H1 (cell line): ENCODE results near the gene TSPAN8. TPM values are rescaled to one million over a fixed set of nuclear protein-coding genes. Genes with fewer than 3 reads are reported as not detected.

Experiments used
- CTCF ChIA-PET: fragments of 300-600 bp; sonication (Branson Sonifier 250); formaldehyde crosslinking; loops from one replicate; lab custom pipeline; 2021; ENCODE audit not compliant: partially characterized antibody; lab: Charles Lee
- POLR2A ChIA-PET: fragments of 300-600 bp; sonication (Branson Sonifier 250); formaldehyde crosslinking; loops from one replicate; lab custom pipeline; 2021; ENCODE audit warnings: inconsistent platforms; ENCODE audit not compliant: partially characterized antibody; lab: Charles Lee
- DNase-seq, 2 experiments: peaks; one replicate each; pipeline versions ENCODE4 v3.0.0 to v3.0.0-alpha.2; 2010 to 2022; ENCODE audit warnings: low spot score in 2 of 2, low read depth in 1 of 2, mixed read lengths in 1 of 2
- FAIRE-seq: peaks from 2 replicates; lab custom pipeline; 2011; peaks lifted over from hg19 to GRCh38; lab: Jason Lieb, UNC
- H2AFZ ChIP-seq: 2 replicates; pipeline ENCODE4 v1.8.1; 2012; ENCODE audit warnings: low read length, inconsistent platforms
- H2AK5ac ChIP-seq: 2 replicates; pipeline ENCODE4 v1.6.1; 2013; ENCODE audit warnings: low read depth, low read length
- H2BK120ac ChIP-seq: replicated peaks from 2 replicates; pipeline ENCODE3; 2013; ENCODE audit warnings: low read depth, low read length, inconsistent platforms
- H2BK12ac ChIP-seq: 2 replicates; pipeline ENCODE4 v1.6.1; 2013; ENCODE audit warnings: low read depth, low read length
- H2BK15ac ChIP-seq: 2 replicates; pipeline ENCODE4 v1.6.1; 2013; ENCODE audit warnings: low read length
- H2BK20ac ChIP-seq: 2 replicates; pipeline ENCODE4 v1.6.1; 2013; ENCODE audit warnings: low read length
- H2BK5ac ChIP-seq: 2 replicates; pipeline ENCODE4 v1.6.1; 2013; ENCODE audit warnings: low read depth, low read length
- H3K14ac ChIP-seq: 2 replicates; pipeline ENCODE4 v1.6.1; 2013; ENCODE audit warnings: inconsistent platforms; ENCODE audit not compliant: insufficient read length
- H3K18ac ChIP-seq: 2 replicates; pipeline ENCODE4 v1.6.1; 2013; ENCODE audit warnings: low read length; ENCODE audit errors: extremely low read depth
- H3K23ac ChIP-seq: 2 replicates; pipeline ENCODE4 v1.6.1; 2013; ENCODE audit warnings: inconsistent platforms; ENCODE audit not compliant: insufficient read length
- H3K23me2 ChIP-seq: 2 replicates; pipeline ENCODE4 v1.6.1; 2013; ENCODE audit warnings: low read depth, low read length
- H3K27ac ChIP-seq: 2 replicates; pipeline ENCODE4 v1.6.1; 2011; ENCODE audit warnings: low read depth, low read length, inconsistent platforms
- H3K27me3 ChIP-seq, 4 experiments: replicated peaks in 1 of 4; 1 replicate in 1 of 4; 2 replicates in 3 of 4; pipeline versions ENCODE4 v1.6.1 to v1.8.1; 2011 to 2013; ENCODE audit warnings: low read length in 3 of 4, mild to moderate bottlenecking in 3 of 4, inconsistent platforms in 2 of 4, mixed read lengths in 2 of 4, moderate library complexity in 1 of 4; ENCODE audit not compliant: control insufficient read depth in 3 of 4, insufficient read depth in 3 of 4; ENCODE audit errors: extremely low read depth in 1 of 4
- H3K36me3 ChIP-seq, 4 experiments: 2 replicates each; pipeline versions ENCODE4 v1.6.1 to v1.8.1; 2011 to 2013; ENCODE audit warnings: mild to moderate bottlenecking in 4 of 4, low read length in 3 of 4, moderate library complexity in 2 of 4, control low read depth in 1 of 4, inconsistent platforms in 1 of 4; ENCODE audit not compliant: insufficient read depth in 4 of 4, control insufficient read depth in 2 of 4
- H3K4ac ChIP-seq: replicated peaks from 2 replicates; pipeline ENCODE3; 2013; ENCODE audit warnings: low read length, low read depth, mixed read lengths, inconsistent platforms; ENCODE audit not compliant: insufficient read length
- H3K4me1 ChIP-seq, 4 experiments: replicated peaks in 1 of 4; 1 replicate in 1 of 4; 2 replicates in 3 of 4; pipeline versions ENCODE4 v1.6.1 to v1.8.1; 2011 to 2013; ENCODE audit warnings: low read length in 3 of 4, inconsistent platforms in 2 of 4, mixed read lengths in 1 of 4; ENCODE audit not compliant: insufficient read depth in 4 of 4, control insufficient read depth in 3 of 4
- H3K4me2 ChIP-seq, 2 experiments: 2 replicates each; pipeline versions ENCODE4 v1.6.1 to v1.8.1; 2011 to 2013; ENCODE audit warnings: low read depth in 2 of 2, low read length in 2 of 2, control low read depth in 1 of 2, inconsistent platforms in 1 of 2, mild to moderate bottlenecking in 1 of 2; ENCODE audit not compliant: insufficient read depth in 1 of 2
- H3K4me3 ChIP-seq, 4 experiments: fragments of 200-600, 300-600 bp in 1 of 4; sonication (generic), shearing (Covaris generic), sonication (Bioruptor Twin) in 1 of 4; 2 replicates each; pipeline versions ENCODE4 v1.5.1 to v1.8.1; 2011 to 2016; ENCODE audit warnings: low read length in 4 of 4, low read depth in 3 of 4, control low read depth in 2 of 4, inconsistent platforms in 2 of 4, mild to moderate bottlenecking in 2 of 4, mixed read lengths in 1 of 4, moderate library complexity in 1 of 4; ENCODE audit not compliant: insufficient read depth in 2 of 4; ENCODE audit errors: extremely low read depth in 1 of 4
- H3K56ac ChIP-seq: replicated peaks from 2 replicates; pipeline ENCODE3; 2013; ENCODE audit warnings: low read depth, mild to moderate bottlenecking, mixed read lengths, low read length, inconsistent platforms; ENCODE audit not compliant: insufficient read length
- H3K79me1 ChIP-seq: 2 replicates; pipeline ENCODE4 v1.6.1; 2013; ENCODE audit warnings: low read depth, low read length, control low read depth
- H3K79me2 ChIP-seq, 2 experiments: 2 replicates each; pipeline versions ENCODE4 v1.6.1 to v1.8.1; 2012 to 2013; ENCODE audit warnings: low read length in 2 of 2, mild to moderate bottlenecking in 2 of 2, inconsistent platforms in 1 of 2; ENCODE audit not compliant: insufficient read depth in 2 of 2, control insufficient read depth in 1 of 2
- H3K9ac ChIP-seq, 4 experiments: replicated peaks in 1 of 4; 1 replicate in 1 of 4; 2 replicates in 3 of 4; pipeline versions ENCODE4 v1.6.1 to v1.8.1; 2011 to 2013; ENCODE audit warnings: low read depth in 3 of 4, low read length in 3 of 4, control low read depth in 2 of 4, mild to moderate bottlenecking in 2 of 4, moderate library complexity in 2 of 4, inconsistent platforms in 1 of 4; ENCODE audit errors: extremely low read depth in 1 of 4
- H3K9me3 ChIP-seq, 2 experiments: 2 replicates each; pipeline versions ENCODE4 v1.6.1 to v1.8.1; 2012 to 2013; ENCODE audit warnings: mild to moderate bottlenecking in 2 of 2, moderate library complexity in 2 of 2, control low read depth in 1 of 2, inconsistent platforms in 1 of 2, low read depth in 1 of 2, low read length in 1 of 2, mixed read lengths in 1 of 2; ENCODE audit not compliant: insufficient read depth in 2 of 2
- H4K20me1 ChIP-seq, 2 experiments: replicated peaks in 1 of 2; 2 replicates each; pipeline versions ENCODE3 to v1.8.1; 2011 to 2013; ENCODE audit warnings: inconsistent platforms in 2 of 2, low read length in 2 of 2, mild to moderate bottlenecking in 1 of 2; ENCODE audit not compliant: insufficient read depth in 2 of 2, control insufficient read depth in 1 of 2
- H4K5ac ChIP-seq: 2 replicates; pipeline ENCODE4 v1.6.1; 2013; ENCODE audit warnings: low read length, low read depth, mixed read lengths, inconsistent platforms; ENCODE audit not compliant: insufficient read length
- H4K8ac ChIP-seq: 2 replicates; pipeline ENCODE4 v1.8.0; 2013; ENCODE audit warnings: mild to moderate bottlenecking, moderate library complexity, low read length, inconsistent platforms; ENCODE audit not compliant: insufficient read depth; ENCODE audit errors: extremely low read depth
- H4K91ac ChIP-seq: replicated peaks from 2 replicates; pipeline ENCODE3; 2013; ENCODE audit warnings: low read length, mixed read lengths, inconsistent platforms; ENCODE audit not compliant: insufficient read length
- ASH2L ChIP-seq: fragments of 200-600, 300-600 bp; sonication (generic); IDR thresholded peaks from one replicate; pipeline ENCODE4 v1.7.1; 2017; ENCODE audit warnings: low read length
- BCL11A ChIP-seq, 2 experiments: IDR thresholded peaks; one replicate each; pipeline ENCODE4 v1.6.1; 2011; ENCODE audit warnings: low read depth in 2 of 2, low read length in 2 of 2, mild to moderate bottlenecking in 2 of 2
- CEBPB ChIP-seq: IDR thresholded peaks from 2 replicates; pipeline ENCODE4 v1.6.1; 2012; ENCODE audit warnings: low read depth, low read length
- CHD2 ChIP-seq: IDR thresholded peaks from 2 replicates; pipeline ENCODE4 v1.6.1; 2012; ENCODE audit warnings: low read length, improper control_type of control experiment
- EZH2 ChIP-seq: fragments of 200-600 bp; sonication (generic); IDR thresholded peaks from 2 replicates; pipeline ENCODE4 v1.7.1; 2012; ENCODE audit warnings: low read depth, mild to moderate bottlenecking, moderate library complexity, low read length, inconsistent platforms; ENCODE audit not compliant: severe bottlenecking
- FOSL1 ChIP-seq: IDR thresholded peaks from 2 replicates; pipeline ENCODE4 v1.6.1; 2011; ENCODE audit warnings: mild to moderate bottlenecking, low read depth, low read length, moderate library complexity; ENCODE audit not compliant: insufficient read depth
- KDM4A ChIP-seq: IDR thresholded peaks from one replicate; pipeline ENCODE4 v1.7.1; 2012; ENCODE audit warnings: low read depth, mild to moderate bottlenecking, moderate library complexity, low read length, inconsistent platforms; ENCODE audit not compliant: severe bottlenecking
- POU5F1 ChIP-seq: IDR thresholded peaks from 2 replicates; pipeline ENCODE4 v1.6.1; 2011; ENCODE audit warnings: low read depth, mild to moderate bottlenecking, low read length, moderate library complexity
- TEAD4 ChIP-seq: IDR thresholded peaks from 2 replicates; pipeline ENCODE4 v1.6.1; 2012; ENCODE audit warnings: low read depth, low read length, inconsistent platforms, mixed read lengths
- ZNF274 ChIP-seq: IDR thresholded peaks from 2 replicates; pipeline ENCODE4 v1.7.0; 2012; ENCODE audit warnings: low read length, borderline replicate concordance; ENCODE audit errors: extremely low read depth
- polyA plus RNA-seq, 7 experiments: library from polyadenylated mRNA; depleted of rRNA in 3 of 7; stranded (reverse) in 5 of 7; unstranded in 2 of 7; fragments of >200 nt in 5 of 7; fragments of 200-250 nt in 2 of 7; gene quantifications; 1 replicate in 5 of 7; 2 replicates in 1 of 7; 4 replicates in 1 of 7; pipeline versions ENCODE4 v1.2.1 to v1.2.3, GENCODE V29; 2011 to 2013; ENCODE audit warnings: missing spikeins in 2 of 7, mixed read lengths in 2 of 7
- total RNA-seq: library from RNA; stranded (reverse); fragmentation: NEBNext Ultra II Directional; extraction: Animal tissue kit (Norgen Biotek cat#: 25700); gene quantifications from 2 replicates; pipeline ENCODE4 v1.2.1, GENCODE V29; 2021

Gene TSPAN8
- total and polyA plus RNA-seq, 2 of the 8 experiments (the other 6 are each of a cell fraction or from before 2014, with no cell fraction given), result not detected

GRCh38 chr12:71169286-71169685 lies 11.5 kb upstream of the TSPAN8 start:
- Histone ChIP-seq H3K79me2 (no peaks in the 10 kb centered on the region), H3K36me3 (peaks cover 0 to 4% (median 0%) of the 10 kb centered on the region in 4 experiments; a peak in 2 of 8 replicates), H4K20me1 (no peaks in the 10 kb centered on the region), H3K27me3 (no peaks in the 10 kb centered on the region), H3K4me2 (no peak overlapping the region), H3K23ac (no peak overlapping the region), H3K4ac (no peak overlapping the region), H3K18ac (no peak overlapping the region), H3K14ac (no peak overlapping the region), H3K27ac (no peak overlapping the region), H4K5ac (no peak overlapping the region), H2BK15ac (no peak overlapping the region), H3K23me2 (no peaks in the 10 kb centered on the region; the same call in 1 of the 2 replicates), H2BK120ac (no peak overlapping the region), H2AFZ (no peak overlapping the region), H3K4me3 (no peak overlapping the region), H2BK20ac (no peak overlapping the region), H2BK5ac (no peak overlapping the region), H3K79me1 (no peaks in the 10 kb centered on the region), H3K56ac (no peak overlapping the region), H4K8ac (no peak overlapping the region), H2AK5ac (no peak overlapping the region), H2BK12ac (no peak overlapping the region), H3K9me3 (peaks cover 3 to 8% of the 10 kb centered on the region in 2 experiments; a peak in 2 of 4 replicates), H4K91ac (no peak overlapping the region), H3K9ac (no peak overlapping the region), H3K4me1 (no peaks in the 10 kb centered on the region)
- no peak for TF ChIP-seq POU5F1
- TF ChIP-seq FOSL1, result no peak
- no peak for TF ChIP-seq ZNF274
- TF ChIP-seq BCL11A (IDR thresholded peaks at IDR 0.05; ENCODE audit: low read depth in 2 of 2, low read length in 2 of 2), result no peak
- TF ChIP-seq CEBPB, result no peak
- no peak for TF ChIP-seq TEAD4
- TF ChIP-seq CHD2, result no peak
- no peak for TF ChIP-seq KDM4A
- no peak for TF ChIP-seq ASH2L
- no peak for TF ChIP-seq EZH2
- DNase-seq (no peak), FAIRE-seq (no peak)
- ChIA-PET POLR2A (no interaction called here), CTCF (no interaction called here)
